K562 (cell line): ENCODE results near the gene AFAP1. TPM values are rescaled to one million over a fixed set of nuclear protein-coding genes. Genes with fewer than 3 reads are reported as not detected.

ENCODE experiments used
- ATAC-seq: fragments of 200-7000 bp; cut with Tn5 transposase; 3 replicates; pipeline ENCODE4 v1.9.1; 2020; ENCODE audit warnings: moderate library complexity
- BruUV-seq: library from RNA; stranded (reverse); fragments of 400-500 nt; replicated peaks from 2 replicates; lab custom pipeline; 2021; lab: Mats Ljungman, UMichigan
- CTCF ChIA-PET: fragments of 300-600 bp; formaldehyde crosslinking; extraction: SDS; loops from one replicate; lab custom pipeline; 2021; ENCODE audit warnings: low intra/inter-chr PET ratio; lab: Yijun Ruan, JAX
- POLR2A ChIA-PET: fragments of 300-600, 350-650 bp; sonication (Branson Sonifier 250); formaldehyde crosslinking; extraction: SDS; loops from one replicate; lab custom pipeline; 2021; ENCODE audit warnings: antibody characterized with exemption, inconsistent platforms; lab: Yijun Ruan, JAX
- DNase-seq, 4 experiments: peaks; one replicate each; pipeline versions ENCODE4 v3.0.0 to v3.0.0-alpha.2; 2011 to 2018; ENCODE audit warnings: low spot score in 3 of 4, mixed read lengths in 3 of 4; ENCODE audit errors: extremely low read depth in 1 of 4
- FAIRE-seq: peaks from 2 replicates; lab custom pipeline; 2011; peaks lifted over from hg19 to GRCh38; lab: Jason Lieb, UNC
- H2AFZ ChIP-seq: 2 replicates; pipeline ENCODE4 v1.6.0; 2011; ENCODE audit warnings: low read depth, low read length, control low read depth, inconsistent platforms
- H3K27ac ChIP-seq: fragments of 200-600 bp; 3 replicates; pipeline ENCODE4 v1.8.0; 2011; ENCODE audit warnings: low read depth, mild to moderate bottlenecking, control low read depth, inconsistent platforms, low read length, moderate library complexity, mixed read lengths; ENCODE audit errors: extremely low read depth
- H3K27me3 ChIP-seq, 2 experiments: fragments of 300-600 bp in 1 of 2; 2 replicates in 1 of 2; 3 replicates in 1 of 2; pipeline versions ENCODE4 v1.6.0 to v1.8.0; 2011; ENCODE audit warnings: inconsistent platforms in 2 of 2, low read length in 2 of 2, mild to moderate bottlenecking in 1 of 2, mixed read lengths in 1 of 2, moderate library complexity in 1 of 2; ENCODE audit not compliant: control insufficient read depth in 2 of 2, insufficient read depth in 2 of 2
- H3K36me3 ChIP-seq: fragments of 300-600 bp; 3 replicates; pipeline ENCODE4 v1.8.0; 2011; ENCODE audit warnings: mild to moderate bottlenecking, low read length, inconsistent platforms; ENCODE audit not compliant: control insufficient read depth, insufficient read depth
- H3K4me1 ChIP-seq, 2 experiments: fragments of 200-600 bp in 1 of 2; replicated peaks in 1 of 2; 2 replicates in 1 of 2; 3 replicates in 1 of 2; pipeline versions ENCODE4 v1.5.1 to v1.8.0; 2011; ENCODE audit warnings: inconsistent platforms in 2 of 2, low read length in 2 of 2, mild to moderate bottlenecking in 1 of 2, mixed read lengths in 1 of 2, moderate library complexity in 1 of 2; ENCODE audit not compliant: control insufficient read depth in 2 of 2, insufficient read depth in 2 of 2
- H3K4me2 ChIP-seq: 2 replicates; pipeline ENCODE4 v1.6.1; 2011; ENCODE audit warnings: low read length, control low read depth, inconsistent platforms, mixed read lengths; ENCODE audit not compliant: insufficient read depth
- H3K4me3 ChIP-seq: fragments of 200-600 bp; sonication (generic), shearing (Covaris generic); 2 replicates; pipeline ENCODE4 v1.5.1; 2016; ENCODE audit warnings: control low read depth, inconsistent platforms
- H3K79me2 ChIP-seq: fragments of 200-600 bp; 3 replicates; pipeline ENCODE4 v1.8.0; 2011; ENCODE audit warnings: low read length, inconsistent platforms; ENCODE audit not compliant: control insufficient read depth, insufficient read depth
- H3K9ac ChIP-seq, 2 experiments: 2 replicates each; pipeline versions ENCODE4 v1.6.0 to v1.6.1; 2011; ENCODE audit warnings: low read depth in 2 of 2, low read length in 2 of 2, control low read depth in 1 of 2, inconsistent platforms in 1 of 2, mild to moderate bottlenecking in 1 of 2, mixed read lengths in 1 of 2; ENCODE audit not compliant: insufficient read depth in 1 of 2
- H3K9me1 ChIP-seq: one replicate; pipeline ENCODE4 v1.6.0; 2011; ENCODE audit warnings: inconsistent platforms, mild to moderate bottlenecking, low read length, moderate library complexity; ENCODE audit not compliant: control insufficient read depth, insufficient read depth
- H3K9me3 ChIP-seq: replicated peaks from 2 replicates; pipeline ENCODE4 v1.5.1; 2011; ENCODE audit warnings: low read depth, low read length, inconsistent platforms; ENCODE audit not compliant: control insufficient read depth, insufficient read depth
- H4K20me1 ChIP-seq: replicated peaks from 2 replicates; pipeline ENCODE4 v1.6.1; 2011; ENCODE audit warnings: low read length, inconsistent platforms, mixed read lengths; ENCODE audit not compliant: control insufficient read depth, insufficient read depth
- BDP1 ChIP-seq: IDR thresholded peaks from 3 replicates; pipeline ENCODE4 v1.6.1; 2011; ENCODE audit not compliant: insufficient read length, insufficient read depth
- ETV5 ChIP-seq: sonication (generic); formaldehyde crosslinking; IDR thresholded peaks from 2 replicates; pipeline ENCODE4 v1.4.0; 2020; ENCODE audit warnings: low read depth, mild to moderate bottlenecking, missing genetic modification reagents
- HDAC6 ChIP-seq: IDR thresholded peaks from 2 replicates; pipeline ENCODE4 v1.6.1; 2012; ENCODE audit warnings: low read depth, mild to moderate bottlenecking, control low read depth, inconsistent platforms, low read length, moderate library complexity
- HEY1 ChIP-seq: fragments of 250-450 bp; sonication (Bioruptor Pico); IDR thresholded peaks from 2 replicates; pipeline ENCODE4 v1.5.0; 2020; ENCODE audit warnings: mild to moderate bottlenecking, moderate library complexity, borderline replicate concordance
- HNRNPK ChIP-seq: fragments of 200-400 bp; formaldehyde crosslinking; IDR thresholded peaks from one replicate; pipeline ENCODE4 v1.6.1; 2018; ENCODE audit warnings: mild to moderate bottlenecking, low read depth, low read length; ENCODE audit not compliant: poor library complexity, severe bottlenecking
- KLF6 ChIP-seq: fragments of 250-450 bp; sonication (Bioruptor Pico); IDR thresholded peaks from 2 replicates; pipeline ENCODE4 v1.4.0; 2020; ENCODE audit warnings: mild to moderate bottlenecking, moderate library complexity, borderline replicate concordance
- MBD2 ChIP-seq: sonication (generic); IDR thresholded peaks from 2 replicates; pipeline ENCODE4 v1.6.1; 2016; ENCODE audit warnings: low read depth, borderline replicate concordance
- NONO ChIP-seq, 2 experiments: fragments of 200-400 bp in 1 of 2; fragments of 450-650 bp in 1 of 2; formaldehyde crosslinking in 1 of 2; IDR thresholded peaks; 2 replicates each; pipeline ENCODE4 v1.6.1; 2017; ENCODE audit warnings: low read depth in 2 of 2, mild to moderate bottlenecking in 2 of 2, moderate library complexity in 2 of 2, low read length in 1 of 2
- SIN3A ChIP-seq, 2 experiments: fragments of 150-350 bp in 1 of 2; IDR thresholded peaks; 2 replicates each; pipeline ENCODE4 v1.6.1; 2011 to 2016; ENCODE audit warnings: borderline replicate concordance in 2 of 2, low read depth in 2 of 2, low read length in 2 of 2, mild to moderate bottlenecking in 2 of 2, moderate library complexity in 2 of 2; ENCODE audit not compliant: control insufficient read depth in 1 of 2
- TCF7L2 ChIP-seq: fragments of 150-350 bp; IDR thresholded peaks from 2 replicates; pipeline ENCODE4 v1.6.1; 2016; ENCODE audit warnings: low read depth, mild to moderate bottlenecking, low read length, moderate library complexity
- TRIM24 ChIP-seq, 2 experiments: fragments of 450-650 bp; IDR thresholded peaks; 2 replicates each; pipeline ENCODE4 v1.6.1; 2016
- ZNF398 ChIP-seq: fragments of 250-450 bp; sonication (Bioruptor Pico); IDR thresholded peaks from 2 replicates; pipeline ENCODE4 v1.8.0; 2021; ENCODE audit warnings: moderate library complexity, mild to moderate bottlenecking, inconsistent platforms
- WGBS: fragments of 100-300 bp; shearing (Covaris generic); methylation state at CpG from one replicate; pipeline ENCODE4 v1.1.6; 2016; ENCODE audit warnings: low coverage, mixed read lengths; ENCODE audit not compliant: insufficient coverage; ENCODE audit errors: missing lambda C conversion rate; 5-methylcytosine and 5-hydroxymethylcytosine counted together
- in situ Hi-C: fragments of 300-500 bp; cut with MboI; formaldehyde crosslinking; loops from 4 replicates; pipeline ENCODE4 v1.15.0; 2018; ENCODE audit warnings: inconsistent platforms, mixed read lengths
- intact Hi-C: fragments of 100-400 bp; cut with micrococcal nuclease; formaldehyde crosslinking; loops from 2 replicates; pipeline ENCODE4 v1.14.2; 2022
- polyA plus RNA-seq, 8 experiments: library from polyadenylated mRNA; depleted of rRNA in 4 of 8; stranded (reverse) in 5 of 8; unstranded in 3 of 8; fragments of >200 nt; fragmentation: Nextera tagmentation in 2 of 8; fragmentation: Illumina TruSeq in 1 of 8; extraction: Ambion mirVana in 2 of 8; extraction: Trizol in 1 of 8; gene quantifications; 2 replicates each; pipeline versions ENCODE4 v1.2.1 to v1.2.3, GENCODE V29; 2011 to 2014; ENCODE audit warnings: inconsistent platforms in 1 of 8, missing spikeins in 1 of 8
- total RNA-seq, 7 experiments: library from RNA; depleted of rRNA in 6 of 7; stranded (reverse); fragments of >200 nt in 6 of 7; fragmentation: Illumina TruSeq in 2 of 7; extraction: Trizol in 2 of 7; gene quantifications; 2 replicates each; pipeline versions ENCODE4 v1.2.1 to v1.2.3, GENCODE V29; 2011 to 2021; ENCODE audit warnings: low replicate concordance in 1 of 7
- TF ChIP-seq, protein P1 (sequence below): fragments of 250-450 bp; sonication (Bioruptor Pico); IDR thresholded peaks from 2 replicates; pipeline ENCODE4 v1.5.1; 2021; ENCODE audit warnings: mild to moderate bottlenecking

AFAP1 gene
- total and polyA plus RNA-seq, 9 of the 15 experiments (the other 6 are each of a cell fraction or from before 2014, with no cell fraction given), result 0.07 to 0.42 (median 0.12) TPM; not detected in 1

- ChIA-PET POLR2A (no interaction called here), CTCF (no interaction called here)
- no peak overlapping the region for H2AFZ ChIP-seq
- under 1% methylated on average over 19 of the region's 19 CpGs for WGBS
- H3K79me2 ChIP-seq, result no peaks in the 10 kb centered on the region
- peaks cover 16 to 67% of the 10 kb centered on the region in 2 experiments; a peak in 3 of 5 replicates for H3K27me3 ChIP-seq
- no TSS peak for BruUV-seq
- TF ChIP-seq HEY1 (CRISPR knock-in tag), result no peak
- TF ChIP-seq ETV5 (CRISPR knock-in tag), result no peak
- no peak for TF ChIP-seq SIN3A (IDR thresholded peaks at IDR 0.05; ENCODE audit: borderline replicate concordance in 2 of 2, control insufficient read depth in 1 of 2, low read depth in 2 of 2, low read length in 2 of 2)
- TF ChIP-seq TCF7L2, result no peak
- TF ChIP-seq BDP1, result no peak
- no peak for TF ChIP-seq NONO (IDR thresholded peaks at IDR 0.05; ENCODE audit: low read depth in 2 of 2, low read length in 1 of 2)
- TF ChIP-seq, protein P1, sequence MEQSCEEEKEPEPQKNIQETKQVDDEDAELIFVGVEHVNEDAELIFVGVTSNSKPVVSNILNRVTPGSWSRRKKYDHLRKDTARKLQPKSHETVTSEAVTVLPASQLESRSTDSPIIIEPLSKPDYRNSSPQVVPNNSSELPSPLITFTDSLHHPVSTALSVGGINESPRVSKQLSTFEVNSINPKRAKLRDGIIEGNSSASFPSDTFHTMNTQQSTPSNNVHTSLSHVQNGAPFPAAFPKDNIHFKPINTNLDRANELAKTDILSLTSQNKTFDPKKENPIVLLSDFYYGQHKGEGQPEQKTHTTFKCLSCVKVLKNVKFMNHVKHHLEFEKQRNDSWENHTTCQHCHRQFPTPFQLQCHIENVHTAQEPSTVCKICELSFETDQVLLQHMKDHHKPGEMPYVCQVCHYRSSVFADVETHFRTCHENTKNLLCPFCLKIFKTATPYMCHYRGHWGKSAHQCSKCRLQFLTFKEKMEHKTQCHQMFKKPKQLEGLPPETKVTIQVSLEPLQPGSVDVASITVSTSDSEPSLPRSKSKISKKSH (CRISPR knock-in tag), result no peak
- no peak for TF ChIP-seq ZNF398
- TF ChIP-seq KLF6 (CRISPR knock-in tag), result no peak
- TF ChIP-seq MBD2, result no peak
- TF ChIP-seq HDAC6, result no peak
- TF ChIP-seq TRIM24 (IDR thresholded peaks at IDR 0.05), result no peak
- no peak for TF ChIP-seq HNRNPK
- no peaks in the 10 kb centered on the region for H3K36me3 ChIP-seq
- H3K4me3 ChIP-seq, result no peak overlapping the region
- H3K27ac ChIP-seq, result no peak overlapping the region
- no peak for ATAC-seq
- no peaks in the 10 kb centered on the region for H4K20me1 ChIP-seq
- in situ Hi-C loops, result no loop called here
- H3K9me3 ChIP-seq, result peaks cover 3% of the 10 kb centered on the region; the same call in 1 of the 2 replicates
- intact Hi-C loops, result no loop called here
- no peak overlapping the region for H3K9ac ChIP-seq
- no peak overlapping the region for H3K4me2 ChIP-seq
- DNase-seq, result no peak
- FAIRE-seq, result no peak
- H3K9me1 ChIP-seq, result no peaks in the 10 kb centered on the region
- peaks cover 0 to 12% of the 10 kb centered on the region in 2 experiments; a peak in 1 of 5 replicates for H3K4me1 ChIP-seq
Measured at GRCh38 chr4:7740866-7741525, 198.7 kb downstream of the AFAP1 start.
